ENCODE results near the gene LRRN4. TPM values are rescaled to one million over a fixed set of nuclear protein-coding genes. Genes with fewer than 3 reads are reported as not detected.
"Not testable (repeated sequence)": the region's sequence is repeated elsewhere in the genome, so short reads cannot be mapped to it uniquely, and the experiment has no call there.

The LRRN4 gene
- total and polyA plus RNA-seq, 7 donors = 0.03 to 0.10 (median 0.09) TPM; not detected in 4

- no peak for ATAC-seq
- Histone ChIP-seq H3K27ac (no peak overlapping the region), H3K4me3 (no peak overlapping the region), H3K36me3 (ENCODE audit: insufficient read depth in 1 of 2, low read depth in 1 of 2) (peaks cover 3 to 81% of the 10 kb centered on the region in 2 donors), H3K27me3 (ENCODE audit: insufficient read depth in 3 of 3, low read length in 2 of 3) (no peaks in the 10 kb centered on the region), H3K4me1 (peaks cover 20% of the 10 kb centered on the region), H3K9me3 (no peaks in the 10 kb centered on the region)
- WGBS, 3 donors = 95 to 98% (median 98%) methylated on average over 1 of the region's 1 CpG
- no peak for TF ChIP-seq CTCF (IDR thresholded peaks at IDR 0.05)
- intact Hi-C loops (cut with DNase I) = no loop called here
- DNase-seq = no peak
Observed at GRCh38 chr20:6037082-6037481, 16.8 kb downstream of the LRRN4 start.

GRCh38 chr20:6036213-6036612, 17.6 kb downstream of the LRRN4 start:
- H3K9me3 ChIP-seq = no peaks in the 10 kb centered on the region
- peaks cover 22% of the 10 kb centered on the region for H3K4me1 ChIP-seq
- no peak for TF ChIP-seq CTCF (IDR thresholded peaks at IDR 0.05)
- no peak overlapping the region for H3K27ac ChIP-seq
- ATAC-seq (no peak), DNase-seq (no peak)
- WGBS, 3 donors = 96 to 98% (median 97%) methylated on average over 4 of the region's 4 CpGs
- H3K4me3 ChIP-seq = no peak overlapping the region
- H3K36me3 ChIP-seq (ENCODE audit: insufficient read depth in 1 of 2, low read depth in 1 of 2) = peaks cover 3 to 74% of the 10 kb centered on the region in 2 donors
- intact Hi-C loops (cut with DNase I) = no loop called here
- no peaks in the 10 kb centered on the region for H3K27me3 ChIP-seq (ENCODE audit: insufficient read depth in 3 of 3, low read length in 2 of 3)

GRCh38 chr20:6034134-6034969, 19.5 kb downstream of the LRRN4 start:
- WGBS, 3 donors = 24 to 38% (median 35%) methylated on average over 2 of the region's 2 CpGs
- Histone ChIP-seq H3K9me3 (no peaks in the 10 kb centered on the region), H3K27ac (peak overlapping the region; percentile 76), H3K4me1 (peaks cover 32% of the 10 kb centered on the region), H3K27me3 (ENCODE audit: insufficient read depth in 3 of 3, low read length in 2 of 3) (no peaks in the 10 kb centered on the region), H3K36me3 (ENCODE audit: insufficient read depth in 1 of 2, low read depth in 1 of 2) (peaks cover 3 to 55% of the 10 kb centered on the region in 2 donors), H3K4me3 (no peak overlapping the region)
- intact Hi-C loops (cut with DNase I) = no loop called here
- ATAC-seq (peak; percentile 92 to 97 (median 96)), DNase-seq (no peak)
- no peak for TF ChIP-seq CTCF (IDR thresholded peaks at IDR 0.05)

- H3K4me3 ChIP-seq; H3K9me3 ChIP-seq; H3K27ac ChIP-seq; H3K27me3 ChIP-seq (ENCODE audit: insufficient read depth in 3 of 3, low read length in 2 of 3); DNase-seq; intact Hi-C loops (cut with DNase I); ATAC-seq: not testable (repeated sequence)
- H3K36me3 ChIP-seq (ENCODE audit: insufficient read depth in 1 of 2, low read depth in 1 of 2) = peaks cover 3 to 43% of the 10 kb centered on the region in 2 donors
- H3K4me1 ChIP-seq = peaks cover 40% of the 10 kb centered on the region
- 95 to 98% (median 96%) methylated on average over 8 of the region's 8 CpGs for WGBS, 3 donors
Observed at GRCh38 chr20:6032907-6033306, 21.0 kb downstream of the LRRN4 start.

GRCh38 chr20:6030453-6031080, 23.3 kb downstream of the LRRN4 start:
- Histone ChIP-seq H3K36me3 (ENCODE audit: insufficient read depth in 1 of 2, low read depth in 1 of 2) (peaks cover 0 to 19% of the 10 kb centered on the region in 2 donors), H3K4me3 (no peak overlapping the region), H3K4me1 (peaks cover 53% of the 10 kb centered on the region), H3K9me3 (no peaks in the 10 kb centered on the region), H3K27ac (no peak overlapping the region), H3K27me3 (ENCODE audit: insufficient read depth in 3 of 3, low read length in 2 of 3) (no peaks in the 10 kb centered on the region)
- intact Hi-C loops (cut with DNase I) = no loop called here
- TF ChIP-seq CTCF (IDR thresholded peaks at IDR 0.05) = no peak
- no peak for DNase-seq
- no peak for ATAC-seq
- 76 to 84% (median 80%) methylated on average over 6 of the region's 6 CpGs for whole genome bisulfite sequencing, 3 donors
